Activated CD4-positive, alpha-beta memory T cell treated with anti-CD3 and anti-CD28 coated beads for 36 hours (primary cell): ENCODE data around the gene MPC1L. TPM values are rescaled to one million over a fixed set of nuclear protein-coding genes. Genes with fewer than 3 reads are reported as not detected.

ENCODE experiments used
- CTCF ChIA-PET: fragments of 350-600 bp; sonication (Branson Sonifier 250); formaldehyde crosslinking; loops from one replicate; lab custom pipeline; 2021; ENCODE audit warnings: antibody characterized with exemption, inconsistent platforms; lab: Charles Lee
- POLR2A ChIA-PET: fragments of 350-600 bp; sonication (Branson Sonifier 250); formaldehyde crosslinking; loops from one replicate; lab custom pipeline; 2021; ENCODE audit warnings: antibody characterized with exemption; lab: Charles Lee
- DNase-seq: peaks from one replicate; pipeline ENCODE4 v3.0.0-alpha.2; 2020
- H3K27ac Mint-ChIP-seq: one replicate; pipeline ENCODE4 v1.8.0; 2021; ENCODE audit warnings: mixed read lengths
- H3K27me3 Mint-ChIP-seq: one replicate; pipeline ENCODE4 v1.8.0; 2021; ENCODE audit warnings: mixed read lengths
- H3K36me3 Mint-ChIP-seq: one replicate; pipeline ENCODE4 v1.8.0; 2021; ENCODE audit warnings: mixed read lengths
- H3K4me1 Mint-ChIP-seq: one replicate; pipeline ENCODE4 v1.8.0; 2021; ENCODE audit warnings: low read depth, mixed read lengths
- H3K4me3 Mint-ChIP-seq: one replicate; pipeline ENCODE4 v1.8.0; 2021; ENCODE audit warnings: mild to moderate bottlenecking, mixed read lengths
- H3K9me3 Mint-ChIP-seq: one replicate; pipeline ENCODE4 v1.8.0; 2021; ENCODE audit warnings: mixed read lengths
- intact Hi-C: fragments of 100-400 bp; cut with micrococcal nuclease; formaldehyde crosslinking; loops from one replicate; pipeline ENCODE4 v1.15.1; 2023
- total RNA-seq, 2 experiments: library from RNA; stranded (reverse); gene quantifications; one replicate each; pipeline ENCODE4 v1.2.3, GENCODE V29; 2021

The MPC1L gene
- total RNA-seq, 2 experiments from 2014 or later: not detected

DNA sequence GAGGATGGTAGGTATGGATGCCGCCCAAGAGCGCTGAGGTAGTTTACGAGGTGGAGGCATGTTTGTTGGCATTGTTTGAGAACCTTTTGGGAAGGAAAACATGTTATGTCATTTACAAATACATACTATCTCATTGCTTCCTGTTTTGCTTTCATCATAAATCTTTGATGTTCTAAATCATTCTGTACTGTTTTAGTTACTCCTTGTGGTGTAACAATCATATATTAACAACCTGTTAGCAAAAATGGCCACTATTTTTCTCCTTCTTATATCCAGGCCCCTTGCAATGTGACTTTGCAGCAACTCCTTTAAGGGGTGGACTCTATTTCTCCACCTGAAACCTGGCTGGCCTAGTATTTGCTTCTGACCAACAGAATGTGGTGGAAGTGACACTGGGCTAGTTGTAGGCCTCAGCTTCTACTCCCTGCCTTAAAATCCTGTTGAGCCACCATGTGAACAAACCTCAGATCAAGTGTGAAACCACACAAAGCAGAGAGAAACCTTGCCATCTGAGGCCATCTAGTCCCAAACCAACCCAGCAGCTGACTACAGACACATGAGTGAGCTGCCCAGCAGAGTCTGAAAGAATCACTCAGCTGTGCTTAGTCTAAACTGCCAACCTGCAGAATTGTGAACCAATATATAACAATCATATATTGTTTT is 40.0 kb downstream of the MPC1L start:
- CTCF ChIA-PET: interaction anchor here (1.4 to 1.6 kb wide), 2 partner anchors 12 to 131 kb away, joined by 8 to 10 read pairs; no protein-coding TSS in a partner anchor
- POLR2A ChIA-PET: no interaction called here
- Mint-ChIP-seq H3K27me3 (no peaks in the 10 kb centered on the region), H3K4me1 (no peaks in the 10 kb centered on the region), H3K9me3 (no peaks in the 10 kb centered on the region), H3K4me3 (no peak overlapping the region), H3K36me3 (peaks cover 24% of the 10 kb centered on the region), H3K27ac (peak overlapping the region; percentile 42)
- intact Hi-C loops: no loop called here
- DNase-seq: no peak

DNA sequence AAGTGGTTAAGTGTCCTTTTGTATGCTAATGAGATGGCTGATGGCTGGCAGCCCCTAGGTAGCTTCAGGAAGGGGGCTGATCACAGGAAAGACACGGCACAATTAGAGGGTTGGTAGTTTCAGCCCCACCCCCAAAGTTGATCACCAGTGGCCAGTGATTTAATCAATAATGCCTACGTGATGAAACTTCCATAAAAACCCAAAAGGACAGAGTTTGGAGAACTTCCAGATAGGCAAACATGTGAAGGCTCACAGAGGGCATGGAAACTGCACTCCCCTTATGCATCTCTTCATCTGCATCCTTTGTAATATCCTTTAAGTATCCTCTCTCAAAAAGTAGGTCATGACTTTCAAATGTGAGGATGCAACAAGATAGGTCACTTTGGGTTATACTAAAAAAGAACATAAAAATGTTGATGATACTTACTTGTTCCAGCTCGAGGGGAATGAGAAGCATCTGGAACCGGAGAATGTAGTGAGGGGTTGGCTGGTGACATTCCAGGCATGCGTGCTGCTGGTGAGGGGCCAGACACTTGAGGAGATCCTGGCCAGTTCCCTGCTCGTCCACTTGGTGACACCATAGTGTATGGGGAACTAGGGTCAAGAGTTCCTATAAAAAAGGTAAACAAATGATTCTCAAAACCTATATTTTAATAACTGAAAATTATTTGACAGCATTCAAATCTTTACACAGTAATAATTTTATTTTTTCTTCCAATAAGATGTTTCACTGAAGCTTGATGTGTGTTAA is 40.8 kb downstream of the MPC1L start:
- Mint-ChIP-seq H3K4me3 (no peak overlapping the region), H3K4me1 (no peaks in the 10 kb centered on the region), H3K9me3 (no peaks in the 10 kb centered on the region), H3K27me3 (no peaks in the 10 kb centered on the region), H3K36me3 (peaks cover 24% of the 10 kb centered on the region), H3K27ac (peak overlapping the region; percentile 45)
- ChIA-PET POLR2A (no interaction called here), CTCF (interaction anchor here (1.4 to 1.6 kb wide), 2 partner anchors 12 to 131 kb away, joined by 8 to 10 read pairs; no protein-coding TSS in a partner anchor)
- no peak for DNase-seq
- intact Hi-C loops: no loop called here

DNA sequence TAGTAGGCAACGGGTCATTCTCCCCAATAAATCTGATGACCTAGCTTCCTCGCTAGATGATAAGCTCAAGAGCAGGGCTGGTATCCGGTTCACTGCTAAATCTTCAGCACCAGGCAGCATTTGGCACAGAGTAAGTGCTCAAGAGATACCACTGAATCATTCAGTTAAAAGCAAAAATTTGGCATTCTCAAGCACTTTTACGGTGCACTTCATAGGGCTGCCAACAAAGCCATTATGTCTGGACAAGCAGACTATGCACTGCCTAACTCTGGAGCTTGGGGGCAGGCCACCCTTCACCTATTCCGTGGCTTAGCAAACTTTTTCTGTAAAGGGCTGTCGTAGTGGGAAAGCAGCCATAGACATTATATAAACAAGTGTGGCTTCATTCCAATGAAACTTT is 47.9 kb downstream of the MPC1L start:
- Mint-ChIP-seq H3K9me3 (no peaks in the 10 kb centered on the region), H3K36me3 (peaks cover 21% of the 10 kb centered on the region), H3K4me3 (no peak overlapping the region), H3K4me1 (no peaks in the 10 kb centered on the region), H3K27ac (no peak overlapping the region), H3K27me3 (no peaks in the 10 kb centered on the region)
- intact Hi-C loops: no loop called here
- ChIA-PET CTCF (interaction anchor here (1.5 kb wide), 1 partner anchor 20 kb away, joined by 7 read pairs; no protein-coding TSS in a partner anchor), POLR2A (no interaction called here)
- no peak for DNase-seq

Other genes with a start within 250 kb of the MPC1L start
- 10 to 100 TPM; 62.5 to 65.5 TPM for gene ATP6AP2, start 42.5 kb upstream of the MPC1L start, total RNA-seq
- gene CXorf38, start 24.1 kb downstream of the MPC1L start, total RNA-seq: 10 to 100 TPM; 20.2 to 20.5 TPM
- gene MED14, start 112.1 kb downstream of the MPC1L start, total RNA-seq: 10 to 100 TPM; 46.4 to 49.4 TPM